HG03432 (cell line): ENCODE measurements around the gene FOXP1.
A peak's percentile ranks its signal among the peaks of the same experiment; 100 is the strongest.

Experiments
- ATAC-seq: cut with Tn5 transposase; IDR thresholded peaks from one replicate; pipeline ENCODE4 v1.9.1; 2021; ENCODE audit warnings: mild to moderate bottlenecking, moderate library complexity; ENCODE audit not compliant: unreplicated experiment

The FOXP1 gene

GRCh38 chr3:71072287-71072686 is 511.2 kb downstream of the FOXP1 start:
- ATAC-seq: no peak

- ATAC-seq: no peak
Observed at GRCh38 chr3:71070497-71071463, 512.7 kb downstream of the FOXP1 start.

DNA sequence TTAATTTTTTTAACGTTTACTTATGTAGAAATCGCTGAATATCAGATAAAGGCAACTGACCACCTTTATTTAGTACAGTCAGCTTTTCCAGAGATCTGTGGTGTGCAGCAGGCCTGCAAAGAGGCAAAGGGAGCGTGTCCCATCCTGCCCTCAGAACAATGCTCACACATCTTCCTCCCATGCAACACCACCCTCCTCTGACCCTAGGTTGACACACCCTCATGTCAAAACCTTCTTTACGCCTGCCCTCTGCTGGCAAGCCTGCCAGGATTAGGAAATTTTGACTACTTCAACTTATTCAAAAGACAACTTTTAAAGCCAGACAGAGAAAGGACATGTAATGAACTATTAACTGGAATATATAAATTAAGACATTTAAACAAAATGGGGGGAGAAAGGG is 513.7 kb downstream of the FOXP1 start:
- peak; percentile 61 for ATAC-seq

- no peak for ATAC-seq
Observed at GRCh38 chr3:71067977-71068654, 515.4 kb downstream of the FOXP1 start.

DNA sequence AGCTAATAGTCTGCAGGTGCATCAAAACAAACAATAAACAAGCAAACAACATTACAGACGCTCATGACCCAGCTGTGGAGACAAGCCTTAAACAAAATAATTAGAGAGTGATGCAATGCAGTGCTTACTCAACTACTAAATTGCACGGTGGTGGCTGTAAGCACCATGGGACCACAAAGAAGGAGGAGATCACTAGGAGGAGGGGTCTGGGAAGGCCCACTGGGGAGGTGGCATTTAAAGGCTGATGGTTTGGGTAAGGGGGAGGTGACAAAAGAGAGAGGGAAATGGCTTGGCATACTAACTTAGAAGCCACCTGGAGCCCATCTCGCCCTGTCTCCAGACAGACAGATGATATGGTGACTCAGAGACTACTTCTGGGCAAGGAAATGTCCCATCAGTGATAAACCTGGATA is 516.7 kb downstream of the FOXP1 start:
- no peak for ATAC-seq

GRCh38 chr3:71066356-71066755 is 517.2 kb downstream of the FOXP1 start:
- ATAC-seq: no peak

GRCh38 chr3:71065764-71066013 is 517.8 kb downstream of the FOXP1 start:
- ATAC-seq: no peak

GRCh38 chr3:71064956-71065763 is 518.4 kb downstream of the FOXP1 start:
- ATAC-seq: peak; percentile 30

DNA sequence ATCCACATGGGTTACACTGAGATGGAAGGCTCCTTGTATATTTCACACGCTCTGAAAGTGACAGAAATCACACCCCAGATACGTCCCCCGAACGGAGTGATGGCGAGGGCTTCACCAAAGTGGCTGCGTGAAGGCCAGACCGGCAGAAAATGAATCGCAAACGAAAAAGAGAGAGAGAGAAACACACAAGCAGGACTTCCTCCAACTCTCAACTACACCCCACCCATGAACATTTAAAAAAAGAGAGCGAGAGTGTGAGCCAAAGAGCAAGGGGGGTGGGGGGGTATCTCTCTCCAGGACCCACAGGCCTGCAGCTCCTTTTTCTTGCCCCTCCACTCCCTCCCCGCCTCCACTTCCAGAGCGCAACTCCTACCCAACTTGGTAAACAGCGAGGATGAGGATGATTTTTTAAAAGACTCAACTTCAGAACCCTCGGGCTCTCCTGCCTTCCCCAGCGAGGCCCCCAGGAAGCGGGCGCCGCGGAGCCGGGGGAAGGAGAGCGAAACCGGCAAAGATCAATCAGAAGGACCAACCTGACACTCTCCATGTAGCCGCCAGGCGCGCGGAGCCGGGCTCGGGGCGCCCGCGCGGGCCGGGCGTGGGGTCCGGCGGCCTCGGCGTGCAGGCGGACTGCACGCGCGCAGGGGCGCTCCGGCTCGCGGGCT is 519.1 kb downstream of the FOXP1 start:
- ATAC-seq: peak; percentile 41

GRCh38 chr3:71063773-71064290 is 519.7 kb downstream of the FOXP1 start:
- peak; percentile 42 for ATAC-seq

DNA sequence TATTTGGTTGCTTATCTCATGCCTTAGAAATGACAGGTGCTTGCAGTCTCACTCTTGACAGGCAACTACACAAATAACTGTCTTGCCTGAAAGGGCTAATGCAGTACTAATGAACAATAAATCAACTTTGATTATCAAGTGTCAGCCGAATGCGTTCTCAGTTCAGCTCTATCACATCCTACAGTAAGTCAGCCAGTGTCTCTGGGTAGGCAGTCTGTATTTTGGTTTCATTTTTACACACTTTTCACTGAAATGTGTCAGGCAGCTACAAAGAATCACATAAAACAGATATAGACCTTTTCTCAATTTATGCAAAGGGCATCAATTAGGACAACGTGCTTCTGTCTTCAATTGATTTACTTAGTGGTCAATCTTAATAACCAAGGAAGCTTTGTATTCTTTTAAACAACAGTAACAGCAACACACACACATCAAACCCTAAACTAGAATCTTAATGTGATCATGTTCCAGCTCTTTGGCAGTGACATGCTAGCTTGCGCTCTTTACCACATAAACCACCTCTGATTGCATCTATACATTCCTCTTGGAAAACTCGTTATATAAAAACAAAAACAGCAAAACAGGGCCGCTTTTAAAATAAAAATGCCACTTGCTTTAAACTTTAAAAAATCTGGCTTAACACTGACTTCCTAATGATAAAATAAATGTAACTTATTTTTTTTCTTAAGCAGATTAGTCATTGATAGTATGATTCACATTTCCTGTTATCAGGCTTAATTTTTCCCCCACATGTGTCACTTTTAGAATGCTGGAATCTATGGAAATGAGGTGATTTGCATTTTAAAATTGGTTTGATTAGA is 520.4 kb downstream of the FOXP1 start:
- peak; percentile 53 for ATAC-seq

GRCh38 chr3:71062037-71062932 is 521.2 kb downstream of the FOXP1 start:
- no peak for ATAC-seq

DNA sequence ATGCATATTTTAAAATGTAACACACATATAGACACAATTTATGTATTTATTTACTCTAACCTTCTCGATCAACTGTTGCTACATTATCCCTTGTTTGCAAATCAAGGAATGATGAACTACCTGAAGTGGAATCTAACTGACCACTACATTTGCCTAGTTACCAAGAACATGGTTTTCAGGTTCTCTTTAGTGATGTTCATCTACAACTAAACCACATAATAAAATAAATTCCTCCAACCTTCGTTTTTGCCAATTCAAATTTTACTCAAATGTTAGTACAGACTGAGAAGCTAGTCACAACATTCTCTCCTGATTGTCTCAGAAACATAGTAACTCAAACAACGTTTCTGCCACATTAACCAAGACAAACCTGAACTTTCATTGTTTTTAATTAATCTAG is 521.9 kb downstream of the FOXP1 start:
- ATAC-seq: no peak

DNA sequence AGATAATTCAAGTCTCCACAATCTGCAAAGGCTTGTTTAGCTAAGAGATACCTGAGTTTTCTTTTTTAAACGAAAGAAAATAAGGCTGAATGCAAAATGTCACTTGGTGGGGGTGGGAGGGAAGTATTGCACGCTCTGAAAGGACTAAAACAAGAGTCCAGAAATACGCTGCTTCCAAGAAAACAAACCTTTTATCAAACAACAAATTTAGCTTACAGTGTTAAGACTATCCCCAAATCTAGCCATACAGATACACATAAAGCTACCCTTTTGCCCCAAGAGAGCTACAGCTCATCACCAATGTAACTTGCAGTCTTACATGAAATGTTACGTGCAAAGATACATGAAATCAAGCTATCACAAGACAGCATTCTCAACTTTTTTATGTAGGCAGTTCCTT is 522.5 kb downstream of the FOXP1 start:
- no peak for ATAC-seq

GRCh38 chr3:71060536-71060935 is 523.0 kb downstream of the FOXP1 start:
- ATAC-seq: no peak

GRCh38 chr3:71057526-71057894 is 526.0 kb downstream of the FOXP1 start:
- no peak for ATAC-seq

DNA sequence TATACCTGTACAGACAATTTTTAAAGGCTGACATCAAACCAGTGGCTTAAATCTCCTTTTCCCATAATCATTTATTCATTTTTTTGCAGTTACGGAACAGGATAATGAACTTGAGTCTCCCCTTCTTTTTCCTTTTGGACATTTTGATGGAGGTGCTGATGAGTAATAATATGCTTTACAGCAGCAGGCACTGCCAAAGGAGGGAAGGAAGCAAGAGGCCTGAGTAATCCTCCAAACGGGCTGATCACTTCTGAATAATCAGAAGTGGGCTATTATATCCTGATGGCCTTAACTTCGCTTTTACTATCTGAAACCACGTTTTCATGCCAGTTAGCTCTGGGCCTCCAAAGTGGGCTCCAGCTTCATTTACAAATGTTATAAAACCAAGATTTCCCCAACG is 527.2 kb downstream of the FOXP1 start:
- ATAC-seq: no peak

GRCh38 chr3:71055257-71056001 is 528.1 kb downstream of the FOXP1 start:
- no peak for ATAC-seq
